GM04504 (cell line): ENCODE measurements around the gene SLC16A12.

ENCODE experiments used
- DNase-seq: peaks from one replicate; pipeline ENCODE4 v3.0.0-alpha.2; 2012; ENCODE audit warnings: low read depth

Gene SLC16A12

GRCh38 chr10:89505640-89506275 is 29.6 kb downstream of the SLC16A12 start:
- no peak for DNase-seq

- DNase-seq: no peak
Measured at GRCh38 chr10:89504691-89505090, 30.7 kb downstream of the SLC16A12 start.

- no peak for DNase-seq
Measured at GRCh38 chr10:89503652-89504370, 31.6 kb downstream of the SLC16A12 start.

- DNase-seq: no peak
Measured at GRCh38 chr10:89503151-89503550, 32.2 kb downstream of the SLC16A12 start.

- no peak for DNase-seq
Measured at GRCh38 chr10:89502549-89502948, 32.8 kb downstream of the SLC16A12 start.

- no peak for DNase-seq
Measured at GRCh38 chr10:89494575-89494974, 40.8 kb downstream of the SLC16A12 start.

- no peak for DNase-seq
Measured at GRCh38 chr10:89494068-89494467, 41.3 kb downstream of the SLC16A12 start.

- no peak for DNase-seq
Measured at GRCh38 chr10:89491932-89492331, 43.5 kb downstream of the SLC16A12 start.

GRCh38 chr10:89490596-89491335 is 44.6 kb downstream of the SLC16A12 start:
- no peak for DNase-seq

- DNase-seq: no peak
Measured at GRCh38 chr10:89482256-89482655, 53.1 kb downstream of the SLC16A12 start.

GRCh38 chr10:89481662-89482061 is 53.7 kb downstream of the SLC16A12 start:
- peak; percentile 81 for DNase-seq

GRCh38 chr10:89479771-89480446 is 55.5 kb downstream of the SLC16A12 start:
- DNase-seq: no peak

GRCh38 chr10:89478739-89479654 is 56.4 kb downstream of the SLC16A12 start:
- DNase-seq: no peak

- DNase-seq: no peak
Measured at GRCh38 chr10:89478085-89478738, 57.2 kb downstream of the SLC16A12 start.

- no peak for DNase-seq
Measured at GRCh38 chr10:89476150-89476549, 59.2 kb downstream of the SLC16A12 start.

GRCh38 chr10:89475591-89475998 is 59.8 kb downstream of the SLC16A12 start:
- DNase-seq: no peak

- no peak for DNase-seq
Measured at GRCh38 chr10:89475125-89475524, 60.3 kb downstream of the SLC16A12 start.

GRCh38 chr10:89474452-89474851 is 60.9 kb downstream of the SLC16A12 start:
- no peak for DNase-seq

- DNase-seq: no peak
Measured at GRCh38 chr10:89471110-89471809, 64.1 kb downstream of the SLC16A12 start.

- no peak for DNase-seq
Measured at GRCh38 chr10:89470628-89471027, 64.8 kb downstream of the SLC16A12 start.
